Neural progenitor cell (in vitro differentiated cells): ENCODE data around the gene SLCO3A1. TPM values are rescaled to one million over a fixed set of nuclear protein-coding genes. Genes with fewer than 3 reads are reported as not detected.

Experiments
- DNase-seq: peaks from one replicate; pipeline ENCODE4 v3.0.0-alpha.2; 2016; ENCODE audit warnings: low spot score
- H2AFZ ChIP-seq: fragments of 200-600 bp; sonication (generic); replicated peaks from 2 replicates; pipeline ENCODE4 v1.6.1; 2016; ENCODE audit warnings: antibody characterized with exemption
- H3F3A ChIP-seq: fragments of 200-600 bp; sonication (generic); 2 replicates; pipeline ENCODE4 v1.6.1; 2016; ENCODE audit warnings: antibody characterized with exemption, low read depth
- H3K27ac ChIP-seq: fragments of 200-600 bp; sonication (generic); 2 replicates; pipeline ENCODE4 v1.5.1; 2016; ENCODE audit warnings: mild to moderate bottlenecking
- H3K27me3 ChIP-seq: fragments of 200-600 bp; sonication (generic); 2 replicates; pipeline ENCODE4 v1.6.1; 2016; ENCODE audit warnings: mild to moderate bottlenecking, moderate library complexity
- H3K36me3 ChIP-seq: fragments of 200-600 bp; sonication (generic); 2 replicates; pipeline ENCODE4 v1.5.1; 2016
- H3K4me1 ChIP-seq: fragments of 200-600 bp; sonication (generic); 2 replicates; pipeline ENCODE4 v1.6.1; 2016; ENCODE audit warnings: mixed run types
- H3K4me2 ChIP-seq: fragments of 200-600 bp; sonication (generic); 2 replicates; pipeline ENCODE4 v1.6.1; 2016
- H3K4me3 ChIP-seq: fragments of 200-600 bp; sonication (generic); 2 replicates; pipeline ENCODE4 v1.5.1; 2016
- H3K79me2 ChIP-seq: fragments of 200-600 bp; sonication (generic); 2 replicates; pipeline ENCODE4 v1.6.1; 2016; ENCODE audit warnings: low read depth
- H3K9ac ChIP-seq: fragments of 200-600 bp; sonication (generic); 2 replicates; pipeline ENCODE4 v1.6.1; 2016
- H3K9me3 ChIP-seq: fragments of 200-600 bp; sonication (generic); 2 replicates; pipeline ENCODE4 v1.5.1; 2016; ENCODE audit warnings: low read depth
- H4K20me1 ChIP-seq: fragments of 200-600 bp; sonication (generic); 2 replicates; pipeline ENCODE4 v1.6.1; 2016; ENCODE audit warnings: low read depth
- H3K27ac Mint-ChIP-seq: 3 replicates; pipeline ENCODE4 v1.8.0; 2021; ENCODE audit warnings: mixed read lengths
- H3K27me3 Mint-ChIP-seq: 2 replicates; pipeline ENCODE4 v1.8.0; 2022; ENCODE audit warnings: low read depth, mild to moderate bottlenecking, inconsistent platforms, moderate library complexity, mixed read lengths; ENCODE audit not compliant: insufficient read depth
- H3K36me3 Mint-ChIP-seq: 3 replicates; pipeline ENCODE4 v1.8.0; 2021; ENCODE audit warnings: mixed read lengths
- H3K4me1 Mint-ChIP-seq: 3 replicates; pipeline ENCODE4 v1.8.0; 2021; ENCODE audit warnings: mixed read lengths
- H3K4me3 Mint-ChIP-seq: 3 replicates; pipeline ENCODE4 v1.8.0; 2021; ENCODE audit warnings: mild to moderate bottlenecking, moderate library complexity, mixed read lengths
- H3K9me3 Mint-ChIP-seq: 3 replicates; pipeline ENCODE4 v1.8.0; 2020; ENCODE audit warnings: mixed read lengths
- EZH2 ChIP-seq: fragments of 200-600 bp; sonication (generic); IDR thresholded peaks from 2 replicates; pipeline ENCODE4 v1.6.1; 2017; ENCODE audit warnings: antibody characterized with exemption, mild to moderate bottlenecking, moderate library complexity
- EZH2phosphoT487 ChIP-seq: fragments of 200-600 bp; sonication (generic); IDR thresholded peaks from 2 replicates; pipeline ENCODE4 v1.6.1; 2017; ENCODE audit warnings: antibody characterized with exemption
- total RNA-seq: library from RNA; depleted of rRNA; stranded (reverse); fragments of >200 nt; gene quantifications from 2 replicates; pipeline ENCODE4 v1.2.3, GENCODE V29; 2015; ENCODE audit warnings: low replicate concordance
- TF ChIP-seq, protein P1 (sequence below): fragments of 200-600 bp; sonication (generic); IDR thresholded peaks from 2 replicates; pipeline ENCODE4 v1.5.1; 2017; ENCODE audit warnings: antibody characterized with exemption, mild to moderate bottlenecking

SLCO3A1 gene
- total RNA-seq, 1 donor from 2014 or later: 6.6 TPM

- H3K27me3 Mint-ChIP-seq: peaks cover 3% of the 10 kb centered on the region
- Histone ChIP-seq H3K4me1 (peaks cover 35% of the 10 kb centered on the region), H3K4me2 (peak overlapping the region; percentile 27), H2AFZ (no peak overlapping the region), H3K36me3 (no peaks in the 10 kb centered on the region), H3K9me3 (no peaks in the 10 kb centered on the region), H3K27ac (no peak overlapping the region), H3K27me3 (no peaks in the 10 kb centered on the region), H3K4me3 (no peak overlapping the region), H3F3A (peaks cover 20% of the 10 kb centered on the region), H4K20me1 (no peaks in the 10 kb centered on the region), H3K79me2 (no peaks in the 10 kb centered on the region), H3K9ac (no peak overlapping the region)
- H3K4me3 Mint-ChIP-seq: no peak overlapping the region
- no peak for DNase-seq
- TF ChIP-seq, protein P1, sequence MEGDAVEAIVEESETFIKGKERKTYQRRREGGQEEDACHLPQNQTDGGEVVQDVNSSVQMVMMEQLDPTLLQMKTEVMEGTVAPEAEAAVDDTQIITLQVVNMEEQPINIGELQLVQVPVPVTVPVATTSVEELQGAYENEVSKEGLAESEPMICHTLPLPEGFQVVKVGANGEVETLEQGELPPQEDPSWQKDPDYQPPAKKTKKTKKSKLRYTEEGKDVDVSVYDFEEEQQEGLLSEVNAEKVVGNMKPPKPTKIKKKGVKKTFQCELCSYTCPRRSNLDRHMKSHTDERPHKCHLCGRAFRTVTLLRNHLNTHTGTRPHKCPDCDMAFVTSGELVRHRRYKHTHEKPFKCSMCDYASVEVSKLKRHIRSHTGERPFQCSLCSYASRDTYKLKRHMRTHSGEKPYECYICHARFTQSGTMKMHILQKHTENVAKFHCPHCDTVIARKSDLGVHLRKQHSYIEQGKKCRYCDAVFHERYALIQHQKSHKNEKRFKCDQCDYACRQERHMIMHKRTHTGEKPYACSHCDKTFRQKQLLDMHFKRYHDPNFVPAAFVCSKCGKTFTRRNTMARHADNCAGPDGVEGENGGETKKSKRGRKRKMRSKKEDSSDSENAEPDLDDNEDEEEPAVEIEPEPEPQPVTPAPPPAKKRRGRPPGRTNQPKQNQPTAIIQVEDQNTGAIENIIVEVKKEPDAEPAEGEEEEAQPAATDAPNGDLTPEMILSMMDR: no peak
- TF ChIP-seq EZH2 (no peak), EZH2phosphoT487 (no peak)
- no peaks in the 10 kb centered on the region for H3K9me3 Mint-ChIP-seq
- no peaks in the 10 kb centered on the region for H3K36me3 Mint-ChIP-seq
- H3K4me1 Mint-ChIP-seq: peaks cover 51% of the 10 kb centered on the region
- H3K27ac Mint-ChIP-seq: peak overlapping the region; percentile 7
These were observed 304.3 kb downstream of the SLCO3A1 start for GRCh38 chr15:92157666-92158298.

DNA sequence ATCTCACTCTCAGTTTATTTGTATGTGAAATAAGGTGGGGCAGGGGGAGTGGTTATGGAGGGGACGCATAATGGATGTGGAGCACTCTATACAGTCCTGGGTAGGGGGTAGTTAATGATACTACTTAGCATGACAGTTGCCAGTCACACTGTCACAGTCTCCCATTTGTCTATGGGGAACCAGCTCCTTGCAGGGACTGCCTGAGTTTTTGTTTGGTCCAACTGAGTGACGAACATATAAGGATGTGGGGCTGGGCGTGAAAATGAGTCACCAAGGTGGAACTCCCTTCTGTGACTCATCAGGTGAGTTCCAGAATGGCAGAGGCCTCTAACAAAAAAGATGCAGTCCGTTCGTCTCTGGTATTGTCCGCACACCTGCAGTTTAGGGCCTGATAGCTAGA lies 304.9 kb downstream of the SLCO3A1 start:
- Histone ChIP-seq H3F3A (peaks cover 20% of the 10 kb centered on the region), H4K20me1 (no peaks in the 10 kb centered on the region), H3K4me2 (peak overlapping the region; percentile 27), H3K27me3 (no peaks in the 10 kb centered on the region), H3K9ac (no peak overlapping the region), H3K79me2 (no peaks in the 10 kb centered on the region), H2AFZ (no peak overlapping the region), H3K9me3 (no peaks in the 10 kb centered on the region), H3K27ac (no peak overlapping the region), H3K4me3 (no peak overlapping the region), H3K4me1 (peaks cover 35% of the 10 kb centered on the region), H3K36me3 (no peaks in the 10 kb centered on the region)
- DNase-seq: no peak
- Mint-ChIP-seq H3K9me3 (no peaks in the 10 kb centered on the region), H3K36me3 (no peaks in the 10 kb centered on the region), H3K27me3 (peaks cover 6% of the 10 kb centered on the region), H3K4me1 (peaks cover 56% of the 10 kb centered on the region), H3K27ac (no peak overlapping the region), H3K4me3 (no peak overlapping the region)
- no peak for TF ChIP-seq EZH2
- TF ChIP-seq, protein P1: no peak
- no peak for TF ChIP-seq EZH2phosphoT487

- no peak for DNase-seq
- H3K4me1 Mint-ChIP-seq: peaks cover 64% of the 10 kb centered on the region
- no peaks in the 10 kb centered on the region for H3K36me3 Mint-ChIP-seq
- peaks cover 43% of the 10 kb centered on the region for H3K4me1 ChIP-seq
- H3K9ac ChIP-seq: no peak overlapping the region
- no peaks in the 10 kb centered on the region for H3K9me3 ChIP-seq
- H3F3A ChIP-seq: peaks cover 22% of the 10 kb centered on the region
- no peak overlapping the region for H3K4me3 Mint-ChIP-seq
- H3K4me3 ChIP-seq: no peak overlapping the region
- H4K20me1 ChIP-seq: no peaks in the 10 kb centered on the region
- H2AFZ ChIP-seq: no peak overlapping the region
- H3K4me2 ChIP-seq: peak overlapping the region; percentile 43
- no peaks in the 10 kb centered on the region for H3K9me3 Mint-ChIP-seq
- no peak overlapping the region for H3K27ac ChIP-seq
- peaks cover 4% of the 10 kb centered on the region for H3K27me3 Mint-ChIP-seq
- no peaks in the 10 kb centered on the region for H3K79me2 ChIP-seq
- no peaks in the 10 kb centered on the region for H3K36me3 ChIP-seq
- H3K27ac Mint-ChIP-seq: peak overlapping the region; percentile 62
- TF ChIP-seq EZH2phosphoT487 (no peak), EZH2 (no peak)
- TF ChIP-seq, protein P1: no peak
- H3K27me3 ChIP-seq: no peaks in the 10 kb centered on the region
These were observed 306.0 kb downstream of the SLCO3A1 start for GRCh38 chr15:92159481-92159880.
